Upper lobe of right lung (tissue), 1 donor: Measurements from ENCODE around the gene PPP2R5C. TPM values are rescaled to one million over a fixed set of nuclear protein-coding genes. Genes with fewer than 3 reads are reported as not detected.
A peak's percentile ranks its signal among the peaks of the same experiment; 100 is the strongest.
"Not testable (repeated sequence)": the region's sequence is repeated elsewhere in the genome, so short reads cannot be mapped to it uniquely, and the experiment has no call there.

Experiments
- ATAC-seq: fragments of 200-7000 bp; cut with Tn5 transposase; one replicate; pipeline ENCODE4 v1.9.1; 2020; ENCODE audit warnings: mild to moderate bottlenecking, moderate library complexity
- DNase-seq: peaks from one replicate; pipeline ENCODE4 v3.0.0-alpha.2; 2020
- H3K27ac ChIP-seq: fragments of 200-600 bp; one replicate; pipeline ENCODE4 v1.8.0; 2022
- H3K27me3 ChIP-seq: fragments of 200-600 bp; one replicate; pipeline ENCODE4 v1.8.0; 2022; ENCODE audit warnings: mild to moderate bottlenecking
- H3K36me3 ChIP-seq: fragments of 200-600 bp; one replicate; pipeline ENCODE4 v1.8.0; 2022
- H3K4me1 ChIP-seq: fragments of 200-600 bp; one replicate; pipeline ENCODE4 v1.8.0; 2022
- H3K4me3 ChIP-seq: fragments of 200-600 bp; one replicate; pipeline ENCODE4 v1.8.0; 2022; ENCODE audit warnings: mild to moderate bottlenecking
- H3K9me3 ChIP-seq: fragments of 200-600 bp; one replicate; pipeline ENCODE4 v1.8.0; 2022
- CTCF ChIP-seq: fragments of 200-600 bp; IDR thresholded peaks from one replicate; pipeline ENCODE4 v1.8.0; 2022; ENCODE audit warnings: antibody characterized with exemption
- intact Hi-C: fragments of 100-400 bp; cut with DNase I; formaldehyde crosslinking; loops from one replicate; pipeline ENCODE4 v1.11.0; 2022
- long read RNA-seq: library from polyadenylated mRNA; unstranded; transcript quantifications from one replicate; pipeline ENCODE4 v2.0.0, GENCODE V29; 2021
- total RNA-seq: library from RNA; stranded (reverse); fragmentation: NEBNext Ultra II Directional; extraction: Animal tissue kit (Norgen Biotek cat#: 25700); gene quantifications from one replicate; pipeline ENCODE4 v1.2.1, GENCODE V29; 2021
- donor health status: DM: no; HTN: yes; CAD: no; lungs with severe emphysema.

The PPP2R5C gene
- 165 TPM for total RNA-seq
- long read RNA-seq, full-length matches to known transcripts: 54 of 130 reads
- long read RNA-seq, partial matches to known transcripts: 32 of 130 reads
- long read RNA-seq, other reads (novel, unspliced or antisense): 44 of 130 reads

- intact Hi-C loops: no loop called here
- H3K27ac ChIP-seq: peak within 1 kb of the TSS; percentile 93
Observed at GRCh38 chr14:101761032-101761880, at the start of gene PPP2R5C. PPP2R5C (plus strand) TSS chr14:101761709; CDS start chr14:101761894, 185 bp downstream.

GRCh38 chr14:101711857-101712233, 49.7 kb upstream of the PPP2R5C start:
- H3K36me3 ChIP-seq, DNase-seq, intact Hi-C loops, H3K9me3 ChIP-seq, H3K27ac ChIP-seq, ATAC-seq, H3K4me3 ChIP-seq, H3K27me3 ChIP-seq: not testable (repeated sequence)
- peaks cover 13% of the 10 kb centered on the region for H3K4me1 ChIP-seq

More at GRCh38 chr14:101761032-101761880, at the start of gene PPP2R5C:
- H3K9me3 ChIP-seq: no peaks in the 10 kb centered on the region
- H3K4me1 ChIP-seq: peaks cover 12% of the 10 kb centered on the region
- no peaks in the 10 kb centered on the region for H3K27me3 ChIP-seq
- ATAC-seq (peak; percentile 85), DNase-seq (peak; percentile 98)
- H3K36me3 ChIP-seq: peaks cover 11% of the 10 kb centered on the region
- TF ChIP-seq CTCF: no peak
- H3K4me3 ChIP-seq: peak within 1 kb of the TSS; percentile 94

- H3K4me3 ChIP-seq, ATAC-seq, H3K9me3 ChIP-seq, H3K4me1 ChIP-seq, H3K27me3 ChIP-seq, H3K27ac ChIP-seq, DNase-seq, intact Hi-C loops, H3K36me3 ChIP-seq: not testable (repeated sequence)
Observed at GRCh38 chr14:101712341-101712740, 49.2 kb upstream of the PPP2R5C start.

- ATAC-seq, H3K9me3 ChIP-seq, intact Hi-C loops, H3K36me3 ChIP-seq, H3K4me1 ChIP-seq, H3K27me3 ChIP-seq, H3K4me3 ChIP-seq, H3K27ac ChIP-seq, DNase-seq: not testable (repeated sequence)
Observed at GRCh38 chr14:101713091-101713490, 48.4 kb upstream of the PPP2R5C start.

- no peak for DNase-seq
- Histone ChIP-seq H3K36me3 (no peaks in the 10 kb centered on the region), H3K9me3 (no peaks in the 10 kb centered on the region), H3K27ac (no peak overlapping the region), H3K27me3 (no peaks in the 10 kb centered on the region), H3K4me3 (no peak overlapping the region), H3K4me1 (no peaks in the 10 kb centered on the region)
- no peak for TF ChIP-seq CTCF
- intact Hi-C loops: no loop called here
- no peak for ATAC-seq
Observed at GRCh38 chr14:101713621-101714349, 47.7 kb upstream of the PPP2R5C start.

GRCh38 chr14:101714394-101714793, 47.1 kb upstream of the PPP2R5C start:
- ATAC-seq: no peak
- no peak for TF ChIP-seq CTCF
- Histone ChIP-seq H3K4me3 (no peak overlapping the region), H3K36me3 (no peaks in the 10 kb centered on the region), H3K27me3 (no peaks in the 10 kb centered on the region), H3K4me1 (no peaks in the 10 kb centered on the region), H3K9me3 (no peaks in the 10 kb centered on the region), H3K27ac (no peak overlapping the region)
- no peak for DNase-seq
- intact Hi-C loops: no loop called here
